HG03354 (cell line): ENCODE data around the gene CDC34.

ENCODE experiments used
- ATAC-seq: cut with Tn5 transposase; IDR thresholded peaks from one replicate; pipeline ENCODE4 v1.9.1; 2021; ENCODE audit warnings: mild to moderate bottlenecking; ENCODE audit not compliant: unreplicated experiment, poor library complexity, severe bottlenecking

Gene CDC34

DNA sequence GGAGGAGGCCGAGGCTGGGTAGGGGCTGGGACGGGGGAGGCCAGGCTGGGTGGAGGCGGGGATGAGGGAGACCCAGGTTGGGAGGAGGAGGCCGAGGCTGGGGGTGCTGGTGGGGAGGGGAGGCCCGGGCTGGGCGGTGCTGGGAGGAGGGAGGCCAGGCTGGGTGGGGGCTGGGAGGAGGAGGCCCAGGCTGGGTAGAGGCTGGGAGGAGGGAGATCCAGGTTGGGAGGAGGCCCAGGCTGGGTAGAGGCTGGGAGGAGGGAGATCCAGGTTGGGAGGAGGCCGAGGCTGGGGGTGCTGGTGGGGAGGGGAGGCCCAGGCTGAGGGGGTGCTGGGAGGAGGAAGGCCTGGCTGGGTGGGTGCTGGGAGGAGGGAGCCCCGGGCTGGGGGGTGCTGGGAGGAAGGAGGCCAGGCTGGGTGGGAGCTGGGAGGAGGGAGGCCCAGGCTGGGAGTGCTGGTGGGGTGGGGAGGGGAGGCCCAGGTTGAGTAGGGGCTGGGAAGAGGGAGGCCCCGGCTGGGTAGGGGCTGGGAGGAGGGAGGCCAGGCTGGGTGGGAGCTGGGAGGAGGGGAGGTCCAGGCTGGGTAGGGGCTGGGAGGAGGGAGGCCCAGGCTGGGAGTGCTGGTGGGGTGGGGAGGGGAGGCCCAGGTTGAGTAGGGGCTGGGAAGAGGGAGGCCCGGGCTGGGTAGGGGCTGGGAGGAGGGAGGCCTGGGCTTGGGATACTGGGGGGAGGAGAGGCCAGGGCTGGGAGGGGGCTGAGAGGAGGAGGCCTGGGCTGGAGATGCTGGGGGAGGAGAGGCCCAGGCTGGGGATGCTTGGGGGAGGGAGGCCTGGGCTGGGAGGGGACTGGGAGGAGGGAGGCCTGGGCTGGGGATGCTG, 13.6 kb upstream of the CDC34 start:
- ATAC-seq = no peak

DNA sequence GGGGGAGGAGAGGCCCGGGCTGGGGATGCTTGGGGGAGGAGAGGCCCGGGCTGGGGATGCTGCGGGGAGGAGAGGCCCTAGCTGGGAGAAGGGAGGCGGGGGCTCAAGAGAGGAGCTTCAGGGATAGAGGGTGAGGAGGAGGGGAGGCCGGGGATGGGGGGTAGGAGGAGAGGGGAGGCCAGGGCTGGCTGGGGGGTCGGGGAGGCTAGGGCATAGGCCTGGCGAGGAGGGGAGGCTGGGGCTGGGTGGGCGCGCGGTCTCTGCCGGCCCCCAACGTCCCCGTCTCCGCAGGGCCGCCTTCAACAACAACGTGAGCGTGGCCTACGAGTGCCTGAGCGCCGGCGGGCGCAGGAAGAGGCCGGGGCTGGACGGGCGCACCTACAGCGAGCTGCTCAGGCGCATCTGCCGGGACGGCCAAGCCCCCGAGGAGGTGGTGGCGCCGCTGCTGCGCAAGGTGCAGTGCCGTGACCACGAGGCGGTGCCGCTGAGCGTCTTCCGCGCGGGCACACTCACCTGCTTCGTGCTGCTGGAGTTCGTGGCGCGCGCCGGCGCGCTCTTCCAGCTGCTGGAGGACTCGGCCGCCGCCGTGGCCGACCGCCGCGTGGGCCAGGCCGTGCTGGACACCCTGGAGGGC, 12.8 kb upstream of the CDC34 start:
- ATAC-seq = no peak

DNA sequence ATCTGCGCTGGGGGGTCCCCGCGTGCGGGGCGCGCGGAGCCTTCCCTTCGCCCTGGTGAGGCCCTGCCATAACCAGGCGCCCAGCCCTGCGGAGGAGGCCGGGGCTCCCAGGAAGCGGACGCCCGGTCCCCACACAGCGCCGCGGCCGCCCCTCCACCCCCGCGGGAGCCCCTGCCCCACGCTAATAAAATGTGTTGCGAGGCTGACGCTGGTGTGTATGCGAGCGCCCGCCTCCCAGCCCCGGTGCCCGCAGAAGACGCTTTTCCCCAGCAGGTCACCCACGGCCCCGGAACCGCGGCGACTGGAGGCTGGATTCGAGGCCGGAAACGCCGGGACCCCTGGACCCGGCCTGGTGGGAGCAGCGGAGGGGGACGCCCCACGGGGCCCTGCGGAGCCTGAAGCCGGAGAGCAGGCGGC, 12.1 kb upstream of the CDC34 start:
- no peak for ATAC-seq

DNA sequence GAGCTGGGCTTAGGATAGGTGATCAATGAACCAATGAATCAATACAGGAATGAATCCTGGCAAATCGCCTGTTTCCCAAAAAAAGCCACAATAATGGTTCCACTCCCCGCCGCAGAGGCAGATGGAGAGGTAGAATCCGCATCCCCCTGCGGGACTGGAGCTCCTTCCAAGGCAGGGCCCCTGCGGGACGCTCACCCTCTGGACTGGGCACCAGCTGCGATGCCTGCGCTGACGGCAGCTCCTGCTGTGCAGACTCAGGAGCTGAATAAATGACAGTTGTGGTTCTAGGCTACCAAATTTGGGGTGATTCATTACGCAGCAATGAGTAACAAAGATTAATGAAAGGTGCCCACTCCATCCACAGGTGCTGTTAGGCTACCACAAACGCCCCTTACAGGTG, 8.8 kb upstream of the CDC34 start:
- no peak for ATAC-seq

DNA sequence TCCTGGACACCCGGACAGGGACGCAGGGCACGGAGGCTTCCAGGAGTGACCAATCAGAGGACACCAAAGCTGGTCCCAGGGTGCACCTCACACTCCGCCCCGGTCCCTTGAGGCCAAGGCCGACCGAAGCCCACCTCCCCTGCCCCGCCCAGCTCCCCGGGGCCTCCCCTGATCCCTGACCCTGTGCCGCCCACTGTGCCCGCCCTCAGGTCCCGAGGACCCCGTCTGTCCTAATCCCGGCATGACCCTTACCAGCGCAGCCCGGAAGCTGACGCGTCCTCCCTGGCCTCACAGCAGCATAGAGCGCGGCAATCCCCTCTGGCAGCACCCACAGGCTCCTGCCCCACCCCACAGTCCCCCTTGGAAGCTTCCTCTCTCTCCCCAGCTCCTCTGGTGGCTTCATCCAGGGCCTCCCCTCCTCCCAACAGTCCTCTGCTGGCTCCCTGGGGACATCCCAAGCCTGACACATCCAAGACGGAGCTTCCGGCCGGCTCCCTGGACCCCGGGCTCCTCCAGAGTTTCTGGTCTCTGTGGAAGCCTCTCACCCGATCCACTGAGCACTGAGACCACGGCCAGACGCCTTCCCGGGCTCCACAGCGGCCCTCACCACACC, 7.4 kb upstream of the CDC34 start:
- ATAC-seq = no peak

DNA sequence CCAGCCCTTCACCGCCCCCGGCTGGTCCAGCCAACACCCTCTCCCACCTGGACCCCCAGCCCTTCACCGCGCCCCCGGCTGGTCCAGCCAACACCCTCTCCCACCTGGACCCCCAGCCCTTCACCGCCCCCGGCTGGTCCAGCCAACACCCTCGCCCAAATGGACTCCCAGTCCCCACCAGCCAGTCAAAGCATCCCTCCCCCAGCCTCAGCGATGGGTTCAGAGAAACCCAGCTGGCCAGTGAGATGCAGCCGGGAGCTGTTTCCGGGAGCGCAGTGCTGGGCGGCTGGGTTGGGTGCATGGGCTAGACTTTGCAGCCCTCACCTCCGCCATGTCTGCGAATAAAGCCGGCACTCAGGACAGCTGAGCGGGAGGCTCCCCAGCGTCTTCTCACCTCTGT, 6.5 kb upstream of the CDC34 start:
- no peak for ATAC-seq

DNA sequence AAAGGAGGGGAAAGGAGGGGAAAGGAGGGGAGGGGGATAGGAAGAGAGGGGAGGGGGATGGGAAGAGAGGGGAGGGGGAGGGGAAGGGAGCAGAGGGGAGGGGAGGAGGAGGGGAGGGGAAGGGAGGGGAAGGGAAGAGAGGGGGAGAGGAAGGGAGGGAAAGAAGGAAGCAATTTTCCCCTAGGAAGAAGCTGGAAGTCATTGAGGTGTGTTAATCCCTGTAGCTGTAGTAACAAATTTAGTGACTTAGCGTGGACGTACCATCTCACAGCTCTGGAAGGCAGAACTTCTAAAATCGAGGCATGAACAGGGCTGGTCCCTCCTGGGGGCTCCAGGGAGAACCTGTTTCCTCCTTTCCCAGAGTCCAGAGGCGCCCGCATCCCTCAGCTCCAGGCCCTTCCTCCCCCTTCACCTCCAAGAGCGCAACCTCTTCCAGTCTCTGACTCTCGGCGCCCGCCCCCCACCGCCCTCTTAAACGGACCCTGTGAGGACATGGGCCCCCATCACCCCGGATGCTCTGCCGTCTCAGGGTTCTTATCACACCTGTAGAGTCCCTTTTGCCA, 5.6 kb upstream of the CDC34 start:
- ATAC-seq = no peak

DNA sequence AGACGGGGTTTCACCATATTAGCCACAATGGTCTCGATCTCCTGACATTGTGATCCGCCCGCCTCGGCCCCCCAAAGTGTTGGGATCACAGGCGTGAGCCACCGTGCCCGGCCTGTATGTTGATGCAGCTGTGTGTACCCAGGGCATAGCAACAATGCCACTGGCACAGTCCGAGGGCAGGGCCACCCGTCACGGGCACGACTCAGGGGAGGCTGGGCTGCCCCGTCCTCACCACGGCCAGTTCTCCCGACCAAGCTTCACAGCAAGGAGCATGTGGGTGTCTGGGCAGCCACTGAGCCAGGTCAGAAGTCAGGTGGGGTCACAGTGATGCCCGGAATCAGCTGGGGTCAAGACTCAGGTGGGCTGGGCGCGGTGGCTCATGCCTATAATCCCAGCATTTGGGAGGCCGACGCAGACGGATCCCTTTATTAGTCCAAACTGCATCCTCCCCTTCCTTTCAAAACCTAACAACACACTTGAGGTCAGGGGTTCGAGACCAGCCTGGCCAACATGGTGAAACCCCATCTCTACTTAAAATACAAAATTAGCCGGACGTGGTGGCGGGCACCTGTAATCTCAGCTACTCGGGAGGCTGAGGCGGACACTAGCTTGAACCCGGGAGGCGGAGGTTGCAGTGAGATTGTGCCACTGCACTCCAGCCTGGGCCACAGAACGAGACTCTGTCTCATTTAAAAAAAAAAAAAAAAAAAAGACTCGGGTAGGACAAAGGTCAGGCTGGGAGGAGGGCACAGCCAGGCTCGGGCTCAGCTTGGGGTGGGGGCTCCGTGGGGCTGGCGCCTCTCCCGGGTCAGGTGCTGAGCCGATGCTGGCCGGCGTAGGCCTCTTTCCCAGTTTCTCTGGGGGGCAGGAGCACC, 1.2 kb upstream of the CDC34 start:
- no peak for ATAC-seq

DNA sequence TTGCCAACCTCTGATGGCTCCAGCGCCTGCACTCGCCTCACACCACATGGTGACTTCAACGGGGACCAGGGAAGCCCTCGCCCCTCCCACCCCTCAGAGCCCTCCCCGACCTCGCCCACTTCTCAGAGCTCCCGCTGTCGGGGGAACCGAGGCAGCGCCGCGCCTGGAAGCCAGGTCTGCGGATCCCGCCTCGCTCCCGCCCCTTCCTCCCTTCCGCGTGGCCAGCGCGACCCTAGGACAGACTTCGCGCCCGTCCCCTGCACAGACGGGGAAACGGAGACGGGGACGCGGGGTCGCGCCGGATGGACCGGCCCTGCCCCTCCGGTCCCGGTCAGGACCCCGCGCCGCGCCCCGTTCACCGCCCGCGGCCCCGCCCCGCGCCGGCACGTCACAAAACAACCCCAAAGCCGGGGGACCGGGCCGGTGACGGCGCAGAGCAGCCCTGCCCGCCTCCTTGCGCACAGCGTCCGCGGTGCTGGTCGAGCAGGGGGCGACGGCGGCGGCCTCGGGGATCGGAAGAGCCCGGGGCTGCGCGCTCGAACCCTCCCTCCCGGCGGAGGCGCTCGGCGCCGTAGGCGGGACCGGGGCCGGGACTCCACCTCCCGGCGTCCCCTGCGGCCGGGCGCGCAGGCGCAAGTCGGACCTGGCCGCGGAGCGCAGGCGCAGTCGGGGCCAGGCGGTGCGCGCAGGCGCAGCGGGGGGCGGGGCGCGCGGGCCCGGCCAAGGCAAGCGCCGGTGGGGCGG, 379 bp upstream of the CDC34 start:
- ATAC-seq = peak; percentile 70

DNA sequence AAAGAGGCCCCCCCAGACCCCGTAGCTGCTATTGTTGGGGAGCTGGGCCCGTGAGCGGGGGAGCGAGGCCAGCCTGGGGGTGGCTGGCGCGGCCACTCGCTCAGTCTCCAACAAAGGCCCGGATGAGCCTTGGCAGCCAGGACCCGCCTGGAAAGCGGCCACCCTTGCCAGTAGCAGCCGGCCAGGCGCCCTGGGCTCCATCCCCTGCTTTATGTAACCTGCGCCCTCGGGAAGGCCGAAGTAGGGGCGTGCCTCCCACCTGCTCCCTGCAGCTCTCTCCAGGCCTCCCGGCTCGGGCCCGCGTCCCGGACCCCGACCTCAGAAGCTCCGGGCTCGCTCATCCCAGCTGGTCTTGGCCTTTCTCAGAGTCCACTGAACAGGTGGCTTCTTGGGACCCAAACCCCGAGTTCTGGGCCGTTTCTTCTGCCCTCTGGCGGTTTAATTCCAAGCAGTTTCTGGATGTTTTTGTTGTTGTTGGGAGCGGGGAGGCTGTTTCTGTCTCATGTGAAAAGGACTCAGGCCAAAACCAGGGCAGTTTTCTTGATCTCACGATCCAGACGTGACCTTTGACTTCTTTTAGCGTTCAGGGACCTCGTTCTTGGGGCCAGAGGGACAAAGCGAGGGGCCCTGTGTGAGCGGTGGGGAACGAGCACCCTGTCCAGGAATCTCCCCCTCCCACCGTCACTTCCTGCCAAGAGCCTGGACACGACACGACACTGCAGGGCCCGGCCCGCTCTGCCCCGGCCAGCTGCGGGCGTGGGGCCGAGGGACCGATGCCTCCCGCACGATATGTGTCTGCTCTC, 1.2 kb downstream of the CDC34 start:
- peak; percentile 19 for ATAC-seq

DNA sequence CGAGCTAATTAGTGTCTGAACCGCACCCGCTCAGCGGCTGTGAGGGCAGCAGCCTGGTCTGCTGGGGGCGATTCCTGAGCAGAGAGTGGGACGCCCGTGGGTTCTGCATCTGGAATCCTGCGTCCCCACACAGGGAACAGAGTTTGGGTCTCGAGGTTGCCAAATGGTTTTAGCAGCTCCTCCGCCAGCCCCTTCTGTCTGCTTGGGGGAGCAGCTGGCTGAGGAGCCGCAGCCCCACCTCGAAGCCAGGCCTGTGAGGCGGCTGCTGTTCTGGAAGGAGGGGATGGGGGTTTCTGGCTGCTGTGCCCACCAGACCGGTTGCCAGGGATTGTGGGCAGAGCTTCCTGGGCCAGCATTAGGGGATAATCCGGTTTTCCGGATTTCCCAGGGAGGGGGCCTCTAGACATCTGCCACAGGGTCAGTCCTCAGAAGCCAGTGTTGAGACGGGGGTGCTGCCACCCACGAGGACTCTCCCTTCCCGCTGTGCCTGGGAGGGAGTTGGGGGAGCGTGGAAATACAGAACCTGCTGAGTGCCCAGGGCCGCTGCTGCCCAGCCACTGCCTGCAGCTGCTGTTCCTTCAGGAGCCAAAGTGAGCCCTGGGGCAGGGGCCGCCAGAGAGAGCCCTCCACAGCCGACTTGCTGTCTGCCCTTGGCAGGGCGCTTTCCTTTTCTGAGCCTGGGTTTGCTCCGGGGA, 2.0 kb downstream of the CDC34 start:
- no peak for ATAC-seq

DNA sequence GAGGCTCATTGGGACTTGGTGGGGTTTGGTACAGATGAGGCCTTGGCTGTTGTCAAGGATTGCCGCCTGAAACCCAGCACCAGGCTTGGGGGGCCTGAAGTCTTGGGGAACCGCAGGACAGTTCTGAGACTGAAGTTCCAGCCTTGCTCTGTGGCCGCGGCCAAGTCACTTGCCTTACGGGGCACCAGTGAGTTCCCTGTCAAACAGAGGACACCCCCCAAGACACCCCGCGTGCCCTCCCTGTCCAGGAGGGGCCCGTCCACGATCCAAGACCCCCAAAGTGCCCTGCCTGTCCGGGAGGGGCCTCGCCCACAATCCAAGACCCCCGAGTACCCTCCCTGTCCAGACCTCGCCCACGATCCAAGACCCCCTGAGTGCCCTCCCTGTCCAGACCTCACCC, 2.5 kb downstream of the CDC34 start:
- no peak for ATAC-seq

DNA sequence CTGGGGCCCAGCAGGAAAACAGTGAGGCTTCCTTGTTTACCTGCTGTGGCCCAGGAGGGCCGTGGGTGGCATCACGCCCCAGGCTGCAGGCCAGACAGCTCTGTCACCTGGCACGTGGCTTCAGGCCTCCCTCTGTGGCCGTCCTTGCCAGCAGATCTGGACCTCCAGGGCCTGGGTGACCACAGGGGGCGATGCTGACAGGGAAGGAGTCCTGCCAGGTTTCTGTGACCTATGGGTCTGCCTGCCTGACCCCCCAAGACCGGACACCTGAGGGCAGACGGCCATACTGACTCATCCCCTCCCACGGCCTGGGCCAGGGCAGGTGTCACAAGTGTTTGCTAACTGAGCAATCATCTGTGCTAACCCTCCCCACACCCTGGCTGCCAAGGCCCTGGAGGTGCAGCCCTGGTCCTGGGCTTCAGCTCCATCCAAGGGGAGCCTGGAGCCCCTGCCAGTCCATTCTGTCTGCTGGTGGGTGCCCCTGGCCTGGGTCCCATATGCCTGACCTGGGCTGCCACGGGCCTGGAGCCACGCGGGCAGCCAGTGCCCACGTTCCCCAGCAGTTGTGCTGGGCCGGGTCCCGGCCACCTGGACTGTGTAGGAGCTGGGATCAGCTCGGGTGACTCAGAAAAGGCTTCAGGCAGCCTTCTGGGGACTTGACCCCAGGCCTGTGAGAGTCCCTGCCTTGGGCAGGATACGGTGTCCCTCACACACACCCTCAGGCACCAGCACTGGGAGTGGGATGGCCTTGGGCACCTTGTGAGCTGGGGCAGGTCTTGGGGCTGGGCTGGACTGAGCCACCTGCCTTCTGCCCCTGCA, 3.7 kb downstream of the CDC34 start:
- ATAC-seq = no peak

DNA sequence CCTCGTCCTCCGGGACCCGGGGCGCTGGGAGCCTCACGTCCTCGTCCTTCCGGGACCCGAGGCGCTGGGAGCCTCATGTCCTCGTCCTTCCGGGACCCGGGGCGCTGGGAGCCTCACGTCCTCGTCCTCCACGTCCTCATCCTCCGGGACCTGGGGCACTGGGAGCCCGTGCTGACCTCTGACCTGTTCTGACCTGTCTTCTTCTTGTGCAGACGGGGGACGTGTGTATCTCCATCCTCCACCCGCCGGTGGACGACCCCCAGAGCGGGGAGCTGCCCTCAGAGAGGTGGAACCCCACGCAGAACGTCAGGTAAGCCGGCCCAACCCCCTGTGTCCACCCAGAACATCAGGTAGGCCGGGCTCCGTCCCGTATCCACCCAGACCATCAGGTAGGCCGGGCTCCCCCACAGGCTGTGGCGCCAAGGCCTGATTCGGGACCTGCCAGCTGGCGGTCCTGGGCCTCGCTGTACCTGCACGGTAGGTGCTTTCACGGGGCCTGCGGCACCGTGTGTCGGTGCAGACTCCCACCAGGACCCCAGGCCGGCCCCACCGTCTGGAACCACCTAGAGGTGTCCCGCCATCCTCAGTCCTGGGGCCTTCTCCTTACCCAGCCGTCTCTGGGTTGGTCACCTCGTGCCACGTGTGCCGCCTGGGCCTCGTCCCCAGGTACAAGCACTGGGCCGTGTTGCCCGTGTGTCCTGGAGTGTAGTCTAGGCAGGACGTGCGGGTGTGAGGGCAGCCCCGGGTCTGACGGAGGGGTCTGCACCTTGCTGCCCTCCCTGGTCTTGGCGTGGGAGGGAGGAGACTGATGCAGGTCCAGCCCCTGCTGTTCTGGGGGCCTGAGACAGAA, 4.7 kb downstream of the CDC34 start:
- no peak for ATAC-seq

DNA sequence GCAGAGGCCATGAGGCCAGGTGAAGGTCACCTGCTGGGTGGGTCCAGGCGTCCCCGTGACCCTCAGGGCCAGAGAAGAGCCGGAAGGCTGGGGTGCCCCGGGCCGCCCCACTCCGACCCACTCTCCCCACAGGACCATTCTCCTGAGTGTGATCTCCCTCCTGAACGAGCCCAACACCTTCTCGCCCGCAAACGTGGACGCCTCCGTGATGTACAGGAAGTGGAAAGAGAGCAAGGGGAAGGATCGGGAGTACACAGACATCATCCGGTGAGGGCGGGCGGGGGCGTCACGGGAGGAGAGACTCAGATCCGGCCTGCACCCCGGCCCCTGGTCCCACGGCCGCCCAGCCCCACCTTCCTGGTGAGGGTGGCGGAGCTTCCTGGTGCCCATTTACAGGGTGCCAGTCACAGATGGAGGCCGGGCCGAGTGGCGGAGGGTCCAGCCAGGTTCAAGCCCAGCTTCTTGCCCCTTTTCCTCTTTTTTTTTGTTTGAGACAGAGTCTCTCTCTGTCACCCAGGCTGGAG, 5.4 kb downstream of the CDC34 start:
- ATAC-seq = no peak
